HCT116 (cell line): ENCODE results near the gene IMMP2L. TPM values are rescaled to one million over a fixed set of nuclear protein-coding genes. Genes with fewer than 3 reads are reported as not detected.

ENCODE experiments used
- ATAC-seq: fragments of 200-7000 bp; cut with Tn5 transposase; 2 replicates; pipeline ENCODE4 v1.9.1; 2020; ENCODE audit warnings: mild to moderate bottlenecking, moderate library complexity
- BruUV-seq: library from RNA; stranded (reverse); fragments of 400-500 nt; replicated peaks from 2 replicates; lab custom pipeline; 2021; lab: Mats Ljungman, UMichigan
- CTCF ChIA-PET: fragments of 300-600 bp; sonication (Branson Sonifier 250); formaldehyde crosslinking; loops from one replicate; lab custom pipeline; 2021; ENCODE audit warnings: antibody characterized with exemption; lab: Charles Lee
- POLR2A ChIA-PET: fragments of 300-600, 350-600 bp; sonication (Branson Sonifier 250); formaldehyde crosslinking; loops from one replicate; lab custom pipeline; 2021; ENCODE audit warnings: antibody characterized with exemption; lab: Charles Lee
- RAD21 ChIA-PET, 2 experiments: fragments of 300-600 bp; sonication (Branson Sonifier 250); formaldehyde crosslinking; loops; one replicate each; lab custom pipeline; 2023; ENCODE audit warnings: low total read pairs in 2 of 2; ENCODE audit not compliant: uncharacterized antibody in 2 of 2, unreplicated experiment in 2 of 2, low non-redundant PET in 1 of 2; lab: Charles Lee
- DNase-seq: peaks from one replicate; pipeline ENCODE4 v3.0.0-alpha.2; 2010; ENCODE audit warnings: low read depth, low spot score
- H2AFZ ChIP-seq: fragments of 200-600 bp; shearing (Covaris generic), sonication (generic); 2 replicates; pipeline ENCODE4 v1.6.1; 2017; ENCODE audit warnings: low read depth, mixed run types, mixed read lengths, antibody characterized with exemption, low read length; ENCODE audit not compliant: poor library complexity, severe bottlenecking
- H3K27ac ChIP-seq: 2 replicates; pipeline ENCODE4 v1.5.1; 2012; ENCODE audit warnings: low read depth, low read length
- H3K27me3 ChIP-seq: fragments of 200-600 bp; sonication (generic); 2 replicates; pipeline ENCODE4 v1.6.1; 2016; ENCODE audit warnings: mixed run types, low read length, mixed read lengths; ENCODE audit not compliant: insufficient read depth
- H3K36me3 ChIP-seq, 2 experiments: fragments of 200-500 bp in 1 of 2; fragments of 200-600 bp in 1 of 2; sonication (Bioruptor generic) in 1 of 2; sonication (generic) in 1 of 2; 2 replicates each; pipeline versions ENCODE4 v1.5.1 to v1.6.1; 2014 to 2016; ENCODE audit warnings: low read length in 2 of 2, inconsistent platforms in 1 of 2, mixed read lengths in 1 of 2, mixed run types in 1 of 2; ENCODE audit not compliant: insufficient read depth in 2 of 2, control insufficient read depth in 1 of 2
- H3K4me1 ChIP-seq, 2 experiments: fragments of 200-600 bp in 1 of 2; sonication (generic) in 1 of 2; 2 replicates each; pipeline versions ENCODE4 v1.5.1 to v1.6.1; 2012 to 2017; ENCODE audit warnings: low read length in 2 of 2, inconsistent platforms in 1 of 2, mild to moderate bottlenecking in 1 of 2, mixed read lengths in 1 of 2, mixed run types in 1 of 2, moderate library complexity in 1 of 2; ENCODE audit not compliant: insufficient read depth in 2 of 2, control insufficient read depth in 1 of 2
- H3K4me2 ChIP-seq: fragments of 200-600 bp; sonication (generic); 2 replicates; pipeline ENCODE4 v1.6.1; 2017; ENCODE audit warnings: mixed run types, low read length, mixed read lengths
- H3K4me3 ChIP-seq, 2 experiments: fragments of 200-600 bp in 1 of 2; sonication (generic) in 1 of 2; replicated peaks in 1 of 2; 2 replicates each; pipeline ENCODE4 v1.5.1; 2011 to 2016; ENCODE audit warnings: low read length in 2 of 2, control low read depth in 1 of 2, low read depth in 1 of 2, mild to moderate bottlenecking in 1 of 2, mixed read lengths in 1 of 2, mixed run types in 1 of 2
- H3K79me2 ChIP-seq: fragments of 200-600 bp; sonication (generic); 2 replicates; pipeline ENCODE4 v1.6.1; 2017; ENCODE audit warnings: mild to moderate bottlenecking, mixed run types, low read length, moderate library complexity, mixed read lengths; ENCODE audit not compliant: insufficient read depth
- H3K9ac ChIP-seq: fragments of 200-600 bp; sonication (generic); 2 replicates; pipeline ENCODE4 v1.6.1; 2016; ENCODE audit warnings: low read length, mixed read lengths
- H3K9me2 ChIP-seq: fragments of 200-600 bp; sonication (generic), shearing (Covaris generic); 2 replicates; pipeline ENCODE4 v1.6.1; 2017; ENCODE audit warnings: mixed run types, mild to moderate bottlenecking, moderate library complexity; ENCODE audit not compliant: insufficient read depth
- H3K9me3 ChIP-seq, 2 experiments: fragments of 200-500 bp in 1 of 2; fragments of 200-600 bp in 1 of 2; sonication (Bioruptor generic) in 1 of 2; sonication (generic) in 1 of 2; 2 replicates each; pipeline ENCODE4 v1.6.1; 2014 to 2017; ENCODE audit warnings: low read length in 2 of 2, mixed read lengths in 2 of 2, inconsistent platforms in 1 of 2, low read depth in 1 of 2, mild to moderate bottlenecking in 1 of 2, mixed run types in 1 of 2, moderate library complexity in 1 of 2; ENCODE audit not compliant: control insufficient read depth in 1 of 2, insufficient read depth in 1 of 2
- H4K20me1 ChIP-seq: fragments of 200-600 bp; sonication (generic), shearing (Covaris generic); 2 replicates; pipeline ENCODE4 v1.6.1; 2017; ENCODE audit warnings: mixed run types, mild to moderate bottlenecking, moderate library complexity; ENCODE audit not compliant: insufficient read depth
- CEBPB ChIP-seq: IDR thresholded peaks from 2 replicates; pipeline ENCODE4 v1.6.1; 2012; ENCODE audit warnings: low read depth
- EGR1 ChIP-seq: IDR thresholded peaks from 2 replicates; pipeline ENCODE4 v1.6.1; 2012; ENCODE audit warnings: low read depth
- ELF1 ChIP-seq: IDR thresholded peaks from 2 replicates; pipeline ENCODE4 v1.6.1; 2012; ENCODE audit warnings: low read depth, borderline replicate concordance
- EZH2 ChIP-seq: fragments of 200-600 bp; sonication (generic); IDR thresholded peaks from 2 replicates; pipeline ENCODE4 v1.6.1; 2017; ENCODE audit warnings: antibody characterized with exemption, mixed run types
- EZH2phosphoT487 ChIP-seq: fragments of 200-600 bp; IDR thresholded peaks from 2 replicates; pipeline ENCODE4 v1.6.1; 2018; ENCODE audit warnings: antibody characterized with exemption, borderline replicate concordance
- FOSL1 ChIP-seq: IDR thresholded peaks from 2 replicates; pipeline ENCODE4 v1.6.1; 2012; ENCODE audit warnings: low read depth
- JUND ChIP-seq: IDR thresholded peaks from 2 replicates; pipeline ENCODE4 v1.6.1; 2012
- MAX ChIP-seq: IDR thresholded peaks from 2 replicates; pipeline ENCODE4 v1.6.1; 2012
- POLR2A ChIP-seq: IDR thresholded peaks from 2 replicates; pipeline ENCODE4 v1.7.0; 2011; ENCODE audit warnings: borderline replicate concordance; ENCODE audit not compliant: insufficient read depth, insufficient read length; ENCODE audit errors: extremely low read depth
- RAD21 ChIP-seq: IDR thresholded peaks from 2 replicates; pipeline ENCODE4 v1.6.1; 2012; ENCODE audit warnings: low read depth, mild to moderate bottlenecking
- REST ChIP-seq: IDR thresholded peaks from 2 replicates; pipeline ENCODE4 v1.6.1; 2012; ENCODE audit warnings: low read depth
- SP1 ChIP-seq: IDR thresholded peaks from 2 replicates; pipeline ENCODE4 v1.6.1; 2012; ENCODE audit warnings: low read depth
- SRF ChIP-seq: IDR thresholded peaks from 2 replicates; pipeline ENCODE4 v1.6.1; 2012; ENCODE audit warnings: low read depth
- TCF7L2 ChIP-seq: IDR thresholded peaks from 2 replicates; pipeline ENCODE4 v1.7.0; 2011; ENCODE audit warnings: borderline replicate concordance, inconsistent platforms; ENCODE audit not compliant: insufficient read depth, insufficient read length; ENCODE audit errors: extremely low read depth
- YY1 ChIP-seq: IDR thresholded peaks from 2 replicates; pipeline ENCODE4 v1.6.1; 2011; ENCODE audit warnings: low read length, low read depth, moderate library complexity, mild to moderate bottlenecking; ENCODE audit not compliant: insufficient replicate concordance; ENCODE audit errors: extremely low read depth
- ZFX ChIP-seq: fragments of 450-650 bp; IDR thresholded peaks from 2 replicates; pipeline ENCODE4 v1.6.1; 2017
- ZNF274 ChIP-seq: fragments of 200-500 bp; sonication (Bioruptor generic); IDR thresholded peaks from 2 replicates; pipeline ENCODE4 v1.6.1; 2014; ENCODE audit warnings: mild to moderate bottlenecking, low read depth, low read length, inconsistent platforms
- intact Hi-C: fragments of 100-400 bp; cut with micrococcal nuclease; formaldehyde crosslinking; loops from 2 replicates; pipeline ENCODE4 v1.10.0; 2022
- total RNA-seq: library from RNA; stranded (reverse); gene quantifications from one replicate; pipeline ENCODE4 v1.2.1, GENCODE V29; 2021; ENCODE audit not compliant: unreplicated experiment
- TF ChIP-seq, protein P1 (sequence below), 3 experiments: fragments of 200-600 bp in 1 of 3; sonication (generic) in 1 of 3; IDR thresholded peaks in 2 of 3; conservative IDR thresholded peaks in 1 of 3; 2 replicates each; pipeline ENCODE4 v1.5.1; 2012 to 2017; ENCODE audit warnings: low read depth in 2 of 3, low read length in 2 of 3, antibody characterized with exemption in 1 of 3, borderline replicate concordance in 1 of 3, control low read depth in 1 of 3, mild to moderate bottlenecking in 1 of 3, mixed read lengths in 1 of 3, mixed run types in 1 of 3, moderate library complexity in 1 of 3; ENCODE audit not compliant: insufficient read depth in 1 of 3

Gene IMMP2L
- total RNA-seq, 1 experiment from 2014 or later = 21.1 TPM

DNA sequence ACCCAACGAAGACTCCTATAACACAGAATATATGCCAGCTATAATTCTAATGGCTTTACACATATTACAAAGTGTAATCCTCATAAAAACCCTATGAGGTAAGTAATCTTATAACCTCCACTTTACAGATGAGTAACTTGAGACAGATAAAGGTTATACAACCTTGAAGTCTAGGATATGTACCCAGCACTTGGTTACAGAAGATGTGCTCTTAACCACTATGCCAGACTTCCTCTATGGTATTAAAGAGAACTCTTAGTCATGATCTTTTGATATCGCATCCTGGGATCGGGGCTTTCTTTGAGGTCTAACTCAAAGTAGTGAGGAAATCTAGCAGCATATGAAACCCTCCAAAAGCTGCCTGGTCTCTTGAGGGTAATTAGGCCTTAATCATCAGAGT lies 790.6 kb downstream of the IMMP2L start (continued):
- TF ChIP-seq, protein P1, sequence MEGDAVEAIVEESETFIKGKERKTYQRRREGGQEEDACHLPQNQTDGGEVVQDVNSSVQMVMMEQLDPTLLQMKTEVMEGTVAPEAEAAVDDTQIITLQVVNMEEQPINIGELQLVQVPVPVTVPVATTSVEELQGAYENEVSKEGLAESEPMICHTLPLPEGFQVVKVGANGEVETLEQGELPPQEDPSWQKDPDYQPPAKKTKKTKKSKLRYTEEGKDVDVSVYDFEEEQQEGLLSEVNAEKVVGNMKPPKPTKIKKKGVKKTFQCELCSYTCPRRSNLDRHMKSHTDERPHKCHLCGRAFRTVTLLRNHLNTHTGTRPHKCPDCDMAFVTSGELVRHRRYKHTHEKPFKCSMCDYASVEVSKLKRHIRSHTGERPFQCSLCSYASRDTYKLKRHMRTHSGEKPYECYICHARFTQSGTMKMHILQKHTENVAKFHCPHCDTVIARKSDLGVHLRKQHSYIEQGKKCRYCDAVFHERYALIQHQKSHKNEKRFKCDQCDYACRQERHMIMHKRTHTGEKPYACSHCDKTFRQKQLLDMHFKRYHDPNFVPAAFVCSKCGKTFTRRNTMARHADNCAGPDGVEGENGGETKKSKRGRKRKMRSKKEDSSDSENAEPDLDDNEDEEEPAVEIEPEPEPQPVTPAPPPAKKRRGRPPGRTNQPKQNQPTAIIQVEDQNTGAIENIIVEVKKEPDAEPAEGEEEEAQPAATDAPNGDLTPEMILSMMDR (IDR thresholded peaks at IDR 0.05 in 2 of 3, conservative IDR thresholded peaks at IDR 0.05 in 1 of 3; ENCODE audit: borderline replicate concordance in 1 of 3, insufficient read depth in 1 of 3, low read depth in 2 of 3, low read length in 2 of 3) = no peak
- no peak for TF ChIP-seq POLR2A
- TF ChIP-seq JUND = no peak

DNA sequence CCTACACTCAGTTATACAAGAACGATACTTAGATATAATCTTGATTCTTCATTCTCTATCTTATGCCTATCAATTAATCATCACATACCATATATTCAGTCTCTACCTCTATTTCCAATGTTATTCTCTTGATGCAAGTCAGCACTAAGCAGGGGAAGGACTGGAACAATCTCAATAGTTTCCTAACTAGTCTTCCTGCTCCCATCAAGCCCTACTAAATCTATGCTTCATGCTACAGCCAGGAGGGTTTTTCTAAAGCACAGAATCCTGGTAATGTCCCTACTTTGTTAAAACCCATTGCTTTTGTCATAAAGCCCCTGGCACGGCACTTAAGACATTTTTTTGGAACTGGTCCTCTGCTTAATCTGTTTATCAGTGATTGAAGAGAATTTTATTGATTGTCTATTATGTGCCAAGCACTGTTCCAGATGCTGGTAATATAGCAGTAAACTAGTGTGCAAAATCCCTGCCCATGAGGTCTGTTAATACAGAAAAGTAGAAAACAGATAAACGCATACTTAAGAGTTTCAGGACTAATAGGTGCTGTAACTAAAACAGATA lies 794.7 kb downstream of the IMMP2L start:
- no peak overlapping the region for H3K4me2 ChIP-seq
- no peak overlapping the region for H3K27ac ChIP-seq
- no TSS peak for BruUV-seq
- H3K79me2 ChIP-seq = no peaks in the 10 kb centered on the region
- POLR2A ChIA-PET = no interaction called here
- H3K9me2 ChIP-seq = no peaks in the 10 kb centered on the region
- no peak overlapping the region for H3K4me3 ChIP-seq
- H3K9ac ChIP-seq = no peak overlapping the region
- DNase-seq (no peak), ATAC-seq (no peak)
- no peaks in the 10 kb centered on the region for H3K4me1 ChIP-seq
- no peak overlapping the region for H2AFZ ChIP-seq
- H3K9me3 ChIP-seq = no peaks in the 10 kb centered on the region
- RAD21 ChIA-PET = no interaction called here
- CTCF ChIA-PET = no interaction called here
- H3K27me3 ChIP-seq = no peaks in the 10 kb centered on the region
- no peaks in the 10 kb centered on the region for H4K20me1 ChIP-seq
- intact Hi-C loops = no loop called here
- H3K36me3 ChIP-seq = no peaks in the 10 kb centered on the region
- TF ChIP-seq, protein P1 (IDR thresholded peaks at IDR 0.05 in 2 of 3, conservative IDR thresholded peaks at IDR 0.05 in 1 of 3; ENCODE audit: borderline replicate concordance in 1 of 3, insufficient read depth in 1 of 3, low read depth in 2 of 3, low read length in 2 of 3) = no peak
- TF ChIP-seq MAX (no peak), FOSL1 (no peak), RAD21 (no peak), CEBPB (no peak), POLR2A (no peak), TCF7L2 (no peak), ZNF274 (no peak), EZH2phosphoT487 (no peak), JUND (no peak), REST (no peak), SRF (no peak), EGR1 (no peak), ZFX (no peak), EZH2 (no peak), YY1 (no peak), SP1 (no peak), ELF1 (no peak)
